Esophagus muscularis mucosa (tissue), 4 donors: ENCODE measurements around the gene SIGLEC11. TPM values are rescaled to one million over a fixed set of nuclear protein-coding genes. Genes with fewer than 3 reads are reported as not detected.
A peak's percentile ranks its signal among the peaks of the same experiment; 100 is the strongest.

Experiments used
- DNase-seq: peaks from one replicate; pipeline ENCODE4 v3.0.0-alpha.2; 2017; ENCODE audit errors: extremely low spot score
- H3K27ac ChIP-seq, 4 donors: fragments of 200-600 bp; sonication (generic); replicated peaks in 1 of 4; 1 replicate in 3 of 4; 2 replicates in 1 of 4; pipeline ENCODE4 v1.5.1; 2016 to 2019; ENCODE audit warnings: mild to moderate bottlenecking in 1 of 4
- H3K27me3 ChIP-seq, 4 donors: fragments of 200-600 bp; sonication (generic); one replicate each; pipeline versions ENCODE4 v1.5.1 to v1.6.0; 2016 to 2019
- H3K36me3 ChIP-seq, 4 donors: fragments of 200-600 bp; sonication (generic); one replicate each; pipeline ENCODE4 v1.5.1; 2016 to 2019
- H3K4me1 ChIP-seq, 4 donors: fragments of 200-600 bp; sonication (generic); one replicate each; pipeline ENCODE4 v1.5.1; 2016 to 2019
- H3K4me3 ChIP-seq, 4 donors: fragments of 200-600 bp; sonication (generic); 1 replicate in 2 of 4; 2 replicates in 2 of 4; pipeline ENCODE4 v1.5.1; 2016 to 2019; ENCODE audit warnings: mild to moderate bottlenecking in 4 of 4, moderate library complexity in 1 of 4
- H3K9me3 ChIP-seq, 4 donors: fragments of 200-600 bp; sonication (generic); 1 replicate in 3 of 4; 2 replicates in 1 of 4; pipeline ENCODE4 v1.5.1; 2016 to 2019
- CTCF ChIP-seq, 3 experiments: fragments of 200-600 bp in 2 of 3; fragments of 450-650 bp in 1 of 3; sonication (generic) in 2 of 3; IDR thresholded peaks; one replicate each; pipeline ENCODE4 v1.5.1; 2017 to 2019; ENCODE audit warnings: antibody characterized with exemption in 3 of 3, mild to moderate bottlenecking in 2 of 3, moderate library complexity in 1 of 3
- EP300 ChIP-seq: sonication (generic); formaldehyde crosslinking; IDR thresholded peaks from one replicate; pipeline ENCODE4 v1.6.1; 2017; ENCODE audit warnings: antibody characterized with exemption
- POLR2A ChIP-seq: fragments of 450-650 bp; IDR thresholded peaks from one replicate; pipeline ENCODE4 v1.6.1; 2017; ENCODE audit warnings: antibody characterized with exemption, moderate library complexity, mild to moderate bottlenecking, low read depth
- POLR2AphosphoS5 ChIP-seq, 2 donors: sonication (generic); formaldehyde crosslinking; IDR thresholded peaks; one replicate each; pipeline ENCODE4 v1.6.1; 2017; ENCODE audit warnings: antibody characterized with exemption in 2 of 2
- WGBS: methylation state at CpG from one replicate; pipeline ENCODE4 v1.1.5; 2018; 5-methylcytosine and 5-hydroxymethylcytosine counted together
- intact Hi-C: fragments of 100-400 bp; cut with DNase I; formaldehyde crosslinking; loops from one replicate; pipeline ENCODE4 v1.15.1; 2023
- total RNA-seq, 4 donors: library from RNA; depleted of rRNA; stranded (reverse); fragments of >200 nt; gene quantifications; one replicate each; pipeline versions ENCODE4 v1.1.0 to v1.2.1, GENCODE V29; 2016

SIGLEC11 gene
- total RNA-seq, 4 donors from 2014 or later = 0.50 to 2.9 (median 1.4) TPM

DNA sequence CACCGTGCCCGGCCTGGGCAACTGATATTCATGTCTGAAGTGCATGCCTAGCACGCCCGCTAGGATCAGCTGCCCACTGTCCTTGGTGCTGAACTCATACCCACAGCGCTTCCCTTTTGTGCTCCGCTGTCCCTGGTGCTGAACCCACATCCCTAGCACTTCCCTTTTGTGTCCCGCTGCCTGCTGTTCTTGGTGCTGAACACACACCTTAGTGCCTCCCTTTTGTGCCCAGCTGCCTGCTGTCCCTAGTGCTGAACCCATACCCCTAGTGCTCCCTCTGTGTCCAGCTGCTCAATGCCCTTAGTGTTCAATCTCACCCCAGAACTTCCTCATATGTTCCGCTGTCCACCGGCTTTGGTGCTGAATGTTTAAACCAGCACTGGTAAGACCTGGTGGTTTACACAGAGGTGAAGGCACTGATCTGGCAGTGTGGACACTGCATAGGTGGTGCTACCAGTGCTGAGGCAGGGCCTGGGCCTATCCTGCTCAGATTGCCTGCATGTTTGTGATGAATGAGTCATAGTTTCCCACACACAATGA, 26.3 kb upstream of the SIGLEC11 start:
- Histone ChIP-seq H3K4me3 (no peak overlapping the region), H3K27me3 (no peaks in the 10 kb centered on the region), H3K36me3 (peaks cover 46 to 97% (median 82%) of the 10 kb centered on the region in 4 donors), H3K27ac (no peak overlapping the region), H3K9me3 (no peaks in the 10 kb centered on the region), H3K4me1 (no peaks in the 10 kb centered on the region)
- intact Hi-C loops = no loop called here
- DNase-seq = peak; percentile 93
- TF ChIP-seq POLR2A (no peak), EP300 (no peak), POLR2AphosphoS5 (IDR thresholded peaks at IDR 0.05) (peak; percentile 47 to 59), CTCF (IDR thresholded peaks at IDR 0.05) (peak in 1 of 3 experiments; percentile 30)
- 18% methylated on average over 9 of the region's 9 CpGs for WGBS

DNA sequence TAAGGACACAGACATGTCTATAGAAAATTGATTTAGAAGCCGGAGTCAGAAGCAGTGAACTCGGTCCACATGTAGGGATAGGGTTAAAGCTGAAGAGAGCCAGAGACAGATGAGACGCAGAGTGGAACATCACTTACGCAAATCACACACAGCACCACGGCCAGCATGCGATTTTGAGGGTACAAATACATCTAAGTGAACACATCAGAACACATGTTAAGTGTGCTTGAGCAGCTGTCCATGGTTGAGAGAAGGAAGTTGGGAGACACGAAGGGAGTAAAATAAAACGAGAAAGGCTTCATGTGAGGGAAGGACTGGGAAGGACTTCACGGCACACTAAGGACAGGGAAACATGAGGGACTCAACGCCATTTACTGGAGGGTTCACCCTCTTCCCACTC, 25.4 kb upstream of the SIGLEC11 start:
- no peak for DNase-seq
- no peaks in the 10 kb centered on the region for H3K9me3 ChIP-seq
- no peaks in the 10 kb centered on the region for H3K4me1 ChIP-seq
- H3K27me3 ChIP-seq = no peaks in the 10 kb centered on the region
- peaks cover 37 to 97% (median 81%) of the 10 kb centered on the region in 4 donors for H3K36me3 ChIP-seq
- no peak for TF ChIP-seq POLR2AphosphoS5 (IDR thresholded peaks at IDR 0.05)
- no peak for TF ChIP-seq EP300
- TF ChIP-seq CTCF (IDR thresholded peaks at IDR 0.05) = no peak
- TF ChIP-seq POLR2A = no peak
- 92% methylated on average over 10 of the region's 10 CpGs for WGBS
- H3K4me3 ChIP-seq = no peak overlapping the region
- intact Hi-C loops = no loop called here
- H3K27ac ChIP-seq = no peak overlapping the region

GRCh38 chr19:49985871-49986270, 24.9 kb upstream of the SIGLEC11 start:
- no peaks in the 10 kb centered on the region for H3K9me3 ChIP-seq
- intact Hi-C loops = no loop called here
- peaks cover 32 to 97% (median 81%) of the 10 kb centered on the region in 4 donors for H3K36me3 ChIP-seq
- no peak for TF ChIP-seq CTCF (IDR thresholded peaks at IDR 0.05)
- TF ChIP-seq POLR2AphosphoS5 (IDR thresholded peaks at IDR 0.05) = no peak
- no peak for TF ChIP-seq POLR2A
- no peak for TF ChIP-seq EP300
- H3K27ac ChIP-seq = no peak overlapping the region
- 70% methylated on average over 3 of the region's 3 CpGs for WGBS
- no peak overlapping the region for H3K4me3 ChIP-seq
- no peaks in the 10 kb centered on the region for H3K27me3 ChIP-seq
- H3K4me1 ChIP-seq = no peaks in the 10 kb centered on the region
- no peak for DNase-seq

GRCh38 chr19:49984491-49984890, 23.5 kb upstream of the SIGLEC11 start:
- H3K36me3 ChIP-seq = peaks cover 21 to 97% (median 77%) of the 10 kb centered on the region in 4 donors

More at GRCh38 chr19:49984491-49984890, 23.5 kb upstream of the SIGLEC11 start:
- no peaks in the 10 kb centered on the region for H3K9me3 ChIP-seq
- H3K27me3 ChIP-seq = no peaks in the 10 kb centered on the region
- no peak for TF ChIP-seq EP300
- no peak for TF ChIP-seq CTCF (IDR thresholded peaks at IDR 0.05)
- TF ChIP-seq POLR2AphosphoS5 (IDR thresholded peaks at IDR 0.05) = no peak
- no peak for TF ChIP-seq POLR2A
- no peak for DNase-seq
- no peak overlapping the region for H3K4me3 ChIP-seq
- no peak overlapping the region for H3K27ac ChIP-seq
- intact Hi-C loops = no loop called here
- 85% methylated on average over 11 of the region's 11 CpGs for WGBS
- no peaks in the 10 kb centered on the region for H3K4me1 ChIP-seq
